NCI-H524 (cell line): ENCODE data around the gene SIPA1L3.
A peak's percentile ranks its signal among the peaks of the same experiment; 100 is the strongest.

Source experiments
- DNase-seq, 2 experiments: peaks; one replicate each; lab custom pipeline; 2025; lab: John Stamatoyannopoulos, UW

The SIPA1L3 gene

DNA sequence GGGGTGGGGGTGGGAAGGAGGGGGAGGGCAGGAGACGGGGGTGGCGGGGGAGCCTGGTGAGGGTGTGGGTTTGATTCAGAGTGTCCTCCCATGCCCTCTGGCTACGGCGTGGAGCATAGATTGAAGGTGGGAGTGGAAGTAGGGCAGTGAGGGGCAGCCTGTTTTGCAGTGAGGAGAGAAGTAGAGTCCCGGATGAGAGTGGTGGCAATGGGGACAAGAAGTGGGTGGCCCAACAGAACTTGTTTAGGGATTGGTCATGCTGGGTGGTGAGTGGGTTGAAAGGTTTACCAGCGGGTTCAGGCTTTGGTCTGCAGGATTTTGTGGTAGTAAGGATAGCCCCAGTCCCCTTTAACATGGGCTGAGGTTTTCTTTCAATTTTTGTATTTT lies 35.5 kb downstream of the SIPA1L3 start:
- no peak for DNase-seq

DNA sequence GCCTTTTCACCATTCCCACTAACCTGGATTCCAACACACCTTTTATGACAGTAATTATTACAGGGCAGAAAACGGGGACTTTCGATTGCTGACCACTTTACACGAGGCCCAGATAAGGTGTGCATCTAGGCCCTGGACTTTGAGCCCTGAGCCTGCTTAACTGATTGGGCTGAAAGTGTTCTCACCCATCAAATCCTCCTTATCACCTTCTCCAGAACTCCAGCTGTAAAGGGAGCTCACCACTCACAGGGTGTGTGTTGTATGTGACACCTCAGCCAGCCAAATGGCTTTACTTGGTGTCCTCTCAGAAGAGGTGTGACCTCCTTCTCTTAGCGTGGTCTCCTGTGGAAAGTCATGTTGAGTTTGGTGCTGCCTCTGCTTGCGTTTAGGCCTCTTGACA lies 36.5 kb downstream of the SIPA1L3 start:
- DNase-seq, result no peak

DNA sequence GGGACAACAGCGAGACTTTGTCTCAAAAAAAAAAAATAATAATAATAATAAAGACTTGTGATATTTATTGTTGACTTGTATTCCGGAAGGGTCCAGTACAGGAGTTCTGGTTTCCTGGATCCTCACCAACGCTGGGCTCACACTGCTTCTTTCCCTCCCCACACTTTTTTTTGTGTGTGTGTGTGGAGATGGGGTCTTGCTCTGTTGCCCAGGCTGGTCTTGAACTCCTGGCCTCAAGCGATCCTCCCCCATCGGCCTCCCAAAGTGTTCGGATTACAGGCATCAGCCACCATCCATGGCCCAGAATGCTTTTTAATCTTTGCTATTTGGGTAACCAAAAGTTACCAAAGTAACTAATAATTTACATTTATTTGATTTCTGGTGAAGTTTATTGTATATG lies 39.1 kb downstream of the SIPA1L3 start:
- DNase-seq, result no peak

DNA sequence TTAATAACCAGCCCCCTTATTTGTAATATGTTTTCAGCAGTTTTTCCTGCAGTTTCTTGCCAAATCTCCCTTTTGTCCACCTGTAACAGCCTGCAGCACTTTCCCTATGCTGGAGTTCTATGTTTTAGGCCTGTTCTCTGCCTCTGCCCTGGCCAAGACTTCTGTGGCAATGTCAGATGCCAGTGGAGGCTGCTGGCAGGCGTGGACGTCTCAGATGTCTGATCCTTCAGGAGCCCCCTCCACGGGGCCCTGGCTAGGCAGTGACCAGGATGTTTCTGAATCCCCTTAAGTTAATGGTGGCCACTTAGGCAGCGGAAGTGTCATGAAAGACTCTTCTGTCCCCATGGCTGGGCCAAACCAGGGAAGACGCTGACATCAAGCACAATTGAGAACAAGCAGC lies 40.8 kb downstream of the SIPA1L3 start:
- DNase-seq, result no peak

DNA sequence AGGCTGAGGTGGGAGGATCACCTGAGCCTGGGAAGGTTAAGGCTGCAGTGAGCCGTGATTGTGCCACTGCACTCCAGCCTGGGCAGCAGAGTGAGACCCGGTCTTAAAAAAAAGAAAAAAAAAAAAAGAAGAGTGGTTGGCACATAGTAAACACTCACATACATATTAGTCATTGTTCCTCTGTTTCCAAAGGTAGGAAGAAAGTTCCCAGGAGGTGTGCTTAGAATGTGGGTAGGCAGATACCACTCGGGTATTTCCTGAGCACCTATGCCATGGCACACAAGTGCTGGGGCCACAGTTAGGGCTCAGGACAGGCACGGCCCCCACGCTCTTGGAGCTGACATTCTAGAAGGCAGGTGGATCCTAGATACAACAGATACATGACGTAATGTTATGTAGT lies 41.4 kb downstream of the SIPA1L3 start:
- no peak for DNase-seq

DNA sequence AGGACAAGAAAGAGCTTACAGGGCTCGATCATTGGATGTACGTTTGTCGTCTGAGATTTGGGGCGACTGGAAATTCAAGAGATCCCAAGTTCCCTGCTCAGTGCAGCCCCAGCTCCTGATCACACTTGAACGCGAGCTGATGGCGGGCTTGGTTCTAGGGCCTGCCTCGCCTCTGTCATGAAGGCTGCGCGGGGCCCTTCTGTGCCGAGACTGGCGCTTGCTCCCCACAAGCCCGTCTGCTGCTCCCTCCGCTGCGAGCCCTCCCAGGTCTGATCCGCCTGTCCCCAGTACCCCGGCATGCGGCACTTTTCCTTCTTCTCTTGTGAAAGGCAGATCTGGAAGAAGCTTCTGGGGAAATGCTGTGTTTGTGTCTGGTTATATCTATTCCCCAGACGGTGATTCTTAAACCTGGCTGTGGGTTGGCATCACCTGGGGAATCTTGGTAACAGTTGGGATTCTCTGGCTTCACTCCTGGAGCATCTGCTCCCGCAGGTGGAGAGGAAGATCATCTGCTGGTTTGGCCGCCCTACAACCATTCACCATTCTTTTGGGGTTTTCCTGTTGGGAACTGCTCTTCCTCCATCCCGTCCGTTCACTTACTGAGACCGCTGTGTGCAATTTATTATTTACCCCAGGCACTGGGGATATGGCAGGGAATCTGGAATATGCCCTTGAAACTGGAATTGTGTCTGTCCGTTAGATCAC lies 43.6 kb downstream of the SIPA1L3 start:
- no peak for DNase-seq

DNA sequence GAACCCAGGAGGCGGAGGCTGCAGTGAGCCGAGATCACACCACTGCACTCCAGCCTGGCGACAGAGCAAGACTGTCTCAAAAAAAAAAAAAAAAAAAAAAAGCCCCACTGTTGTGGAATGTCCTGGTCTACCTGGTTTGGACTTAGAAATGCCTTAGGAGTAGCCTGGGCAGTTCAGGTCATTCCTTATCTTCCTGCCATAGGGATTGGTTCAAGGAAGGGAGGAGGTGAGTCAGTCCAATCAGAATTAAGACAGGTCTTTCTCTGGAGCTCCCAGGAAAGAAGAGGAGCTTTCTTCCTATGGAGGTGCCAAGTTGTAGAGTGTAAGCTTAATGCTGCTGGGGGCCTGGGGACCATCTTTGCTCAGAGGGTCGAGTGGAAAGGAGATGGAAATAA lies 44.8 kb downstream of the SIPA1L3 start:
- DNase-seq, result no peak

DNA sequence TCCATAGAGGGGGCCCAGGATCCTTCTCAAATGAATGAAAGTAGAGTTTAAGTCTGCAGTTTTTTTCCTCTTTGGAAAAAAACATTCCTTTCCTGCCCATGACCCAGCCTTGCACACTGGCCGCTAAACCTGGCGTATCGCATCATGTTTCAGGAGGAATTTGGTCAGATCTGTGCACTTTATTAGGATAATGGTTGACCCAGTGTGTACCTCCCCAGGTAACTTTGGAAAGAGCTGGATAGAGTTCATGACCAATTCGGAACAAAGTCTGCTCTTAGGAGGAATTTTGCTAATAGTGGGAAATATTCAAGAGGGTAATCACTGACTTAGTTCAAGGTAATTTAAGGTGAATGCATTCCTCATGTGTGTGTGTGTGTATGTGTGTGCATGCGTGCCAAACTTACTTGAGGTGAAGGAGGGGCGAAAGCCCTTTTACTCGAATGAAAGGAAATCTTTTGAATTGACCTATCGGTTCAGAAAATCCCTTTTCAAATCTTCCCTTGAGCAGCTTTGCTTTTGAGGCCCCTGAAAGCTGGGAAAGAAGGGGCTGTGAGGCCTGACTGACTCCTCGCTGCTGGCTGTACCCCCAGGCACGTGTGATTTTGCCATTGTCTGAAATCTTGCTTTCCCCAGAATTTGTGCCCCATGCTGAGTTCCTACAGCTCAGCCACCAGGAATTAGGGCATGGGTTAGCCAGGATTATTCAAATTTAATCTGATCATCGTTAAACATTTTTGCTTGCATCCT lies 46.3 kb downstream of the SIPA1L3 start:
- DNase-seq, result no peak

DNA sequence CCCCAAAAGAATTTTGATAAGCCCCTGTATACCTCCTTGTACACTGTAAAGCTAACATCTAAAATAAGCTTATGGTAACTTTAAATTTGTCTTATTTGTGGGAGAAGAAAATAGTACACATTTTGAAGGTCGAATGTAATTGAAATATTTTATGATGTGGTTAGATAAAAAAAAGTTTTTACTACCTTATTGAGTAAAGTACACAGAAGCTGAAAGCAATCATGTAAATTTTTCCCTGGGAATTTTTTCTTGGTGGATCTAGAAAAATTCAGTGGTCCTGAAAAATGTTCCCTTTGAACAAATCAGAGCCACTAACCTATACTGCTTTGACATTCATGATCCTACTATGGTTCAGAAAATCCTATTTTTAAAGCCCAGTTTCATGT lies 46.9 kb downstream of the SIPA1L3 start:
- DNase-seq, result no peak

DNA sequence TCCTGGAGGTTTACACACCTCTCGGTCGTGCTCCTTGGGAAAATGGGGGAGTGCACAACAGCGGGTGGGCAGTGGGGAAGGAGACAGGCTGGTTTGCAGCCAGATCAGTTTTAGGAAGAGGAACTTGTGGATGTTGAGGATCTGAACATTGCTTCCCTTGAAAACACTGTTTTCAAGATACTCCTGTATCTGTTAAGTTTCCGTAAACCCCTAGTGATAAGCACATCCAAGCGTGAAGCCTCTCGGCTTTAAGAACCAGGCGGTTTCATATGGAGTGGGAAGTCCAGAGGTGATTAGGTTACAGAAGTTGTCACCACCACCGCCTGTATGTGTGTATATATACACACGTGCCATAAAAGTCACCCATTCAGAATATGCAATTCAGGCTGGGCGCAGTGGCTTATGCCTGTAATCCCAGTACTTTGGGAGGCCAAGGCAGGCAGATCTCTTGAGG lies 47.4 kb downstream of the SIPA1L3 start:
- no peak for DNase-seq

DNA sequence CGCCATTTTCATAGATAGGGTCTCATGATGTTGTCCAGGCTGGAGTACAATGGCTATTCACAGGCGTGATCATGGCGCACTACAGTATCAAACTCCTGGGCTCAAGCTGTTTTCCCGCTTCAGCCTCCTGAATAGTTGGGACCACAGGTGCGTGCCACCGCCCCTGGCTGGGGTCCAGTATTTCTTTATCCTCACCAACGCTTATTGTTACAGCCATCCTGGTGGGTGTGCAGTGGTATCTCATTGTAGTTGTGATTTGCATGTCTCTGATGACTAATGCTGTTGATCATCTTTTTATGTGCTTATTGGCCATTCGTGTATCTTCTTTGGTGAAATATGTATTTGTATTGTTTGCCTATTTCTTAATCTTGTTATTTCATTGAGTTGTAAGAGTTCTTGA lies 49.0 kb downstream of the SIPA1L3 start:
- no peak for DNase-seq

DNA sequence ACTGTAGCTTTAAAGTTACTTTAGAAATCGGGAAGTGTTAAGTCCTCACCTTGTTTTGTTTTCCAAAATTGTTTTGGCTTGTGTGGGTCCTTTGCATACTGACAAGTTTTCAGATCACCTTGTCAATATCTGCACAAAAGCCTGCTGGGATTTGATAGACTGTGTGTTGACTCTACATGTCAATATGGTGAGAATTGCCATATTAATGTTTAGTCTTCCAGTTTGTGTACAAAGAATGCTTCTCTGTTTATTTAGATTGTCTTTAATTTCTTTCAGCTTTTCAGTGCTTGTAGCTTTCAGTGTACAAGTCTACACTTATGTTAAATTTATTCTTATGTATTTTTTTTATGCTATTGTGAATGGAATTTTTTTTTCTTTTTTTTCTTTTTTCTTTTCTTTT lies 50.2 kb downstream of the SIPA1L3 start:
- DNase-seq, result no peak

DNA sequence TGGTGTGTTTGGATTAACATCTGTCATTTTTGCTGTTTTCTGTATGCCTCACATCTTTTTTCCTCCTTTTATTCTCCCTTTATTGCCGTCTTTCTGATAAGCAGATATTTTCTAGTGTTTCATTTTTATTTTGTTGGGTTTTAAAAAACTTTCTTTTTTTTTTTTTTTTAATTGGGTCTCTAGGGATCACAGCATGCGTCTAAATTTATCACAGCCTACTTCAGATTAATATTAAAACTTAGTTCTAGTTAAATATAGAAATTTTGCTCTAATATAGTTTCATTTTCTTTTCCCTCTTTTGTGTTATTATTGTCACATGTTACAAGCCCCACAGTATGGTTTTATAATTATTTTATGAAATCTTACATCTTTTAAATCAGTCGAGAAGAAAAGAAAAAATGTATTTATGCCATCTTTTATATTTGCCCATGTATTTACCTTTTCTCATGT lies 52.7 kb downstream of the SIPA1L3 start:
- no peak for DNase-seq

DNA sequence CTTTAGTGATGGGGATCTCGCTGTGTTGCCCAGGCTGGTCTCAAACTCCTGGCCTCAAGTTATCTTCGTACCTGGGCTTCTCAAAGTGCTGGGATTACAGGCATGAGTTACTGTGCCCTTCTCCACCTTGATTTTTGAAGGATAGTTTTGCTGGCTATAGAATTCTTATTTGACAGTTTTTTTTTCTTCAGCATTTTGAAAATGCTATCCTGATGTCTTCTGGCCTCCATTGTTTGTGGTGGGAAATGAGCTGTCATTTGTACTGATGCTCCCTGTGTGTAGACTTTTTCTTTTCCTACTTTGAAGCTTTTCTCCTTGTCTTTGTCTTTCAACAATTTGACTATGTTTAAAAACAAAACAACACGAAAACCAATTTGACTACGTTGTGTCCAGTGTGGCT lies 54.2 kb downstream of the SIPA1L3 start:
- no peak for DNase-seq

DNA sequence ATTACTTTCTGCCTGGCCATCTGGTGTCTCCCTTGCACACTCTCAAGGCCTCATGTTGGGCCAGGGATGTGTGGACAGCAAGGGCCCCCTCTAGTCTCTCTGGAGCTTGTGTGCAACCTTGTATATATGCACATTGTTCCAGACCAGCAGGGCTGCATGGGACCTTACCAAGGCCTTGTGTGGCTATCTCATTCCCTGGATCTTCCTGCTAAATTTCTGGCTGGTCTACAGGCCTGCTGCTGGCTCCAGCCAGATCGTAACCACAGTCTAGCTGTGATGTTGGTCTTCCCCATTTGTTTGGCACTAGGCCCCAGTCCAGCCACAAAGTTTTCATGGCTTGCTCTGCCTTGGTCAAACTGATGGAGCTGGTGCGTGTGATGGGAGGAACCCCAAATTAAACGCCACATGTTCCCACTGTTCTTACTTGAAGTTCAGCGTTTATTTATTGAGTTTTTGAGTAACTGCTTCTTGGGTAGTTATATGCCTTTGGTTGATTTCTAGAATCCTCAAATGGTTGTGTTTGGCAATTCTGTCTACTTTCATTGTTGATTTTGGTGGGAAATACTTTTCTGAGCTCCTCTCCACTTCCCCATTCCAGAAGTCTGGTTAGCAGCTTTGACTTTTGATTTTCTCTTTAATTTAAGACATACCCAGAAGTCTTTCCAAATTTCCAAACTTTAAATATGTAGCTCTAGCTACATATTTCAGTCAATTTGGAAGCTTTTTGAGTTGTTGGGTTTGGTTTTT lies 56.4 kb downstream of the SIPA1L3 start:
- peak; percentile 60 to 82 for DNase-seq

DNA sequence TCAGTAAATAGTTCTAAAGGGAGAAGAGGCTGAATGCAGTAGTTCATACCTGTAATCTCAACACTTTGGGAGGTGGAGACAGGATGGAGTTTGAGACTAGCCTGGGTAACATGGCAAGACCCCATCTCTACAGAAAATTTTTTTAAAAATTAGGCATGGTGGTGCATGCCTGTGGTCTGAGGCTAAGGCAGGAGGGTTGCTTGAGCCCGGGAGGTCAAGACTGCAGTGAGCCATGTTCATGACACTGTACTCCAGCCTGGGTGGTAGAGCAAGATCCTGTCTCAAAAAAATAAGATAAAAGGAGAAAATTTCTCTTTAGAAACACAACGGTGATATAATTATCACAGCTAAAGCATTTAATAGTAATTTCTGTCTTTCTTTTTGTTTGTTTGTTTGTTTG lies 57.1 kb downstream of the SIPA1L3 start:
- DNase-seq, result no peak

DNA sequence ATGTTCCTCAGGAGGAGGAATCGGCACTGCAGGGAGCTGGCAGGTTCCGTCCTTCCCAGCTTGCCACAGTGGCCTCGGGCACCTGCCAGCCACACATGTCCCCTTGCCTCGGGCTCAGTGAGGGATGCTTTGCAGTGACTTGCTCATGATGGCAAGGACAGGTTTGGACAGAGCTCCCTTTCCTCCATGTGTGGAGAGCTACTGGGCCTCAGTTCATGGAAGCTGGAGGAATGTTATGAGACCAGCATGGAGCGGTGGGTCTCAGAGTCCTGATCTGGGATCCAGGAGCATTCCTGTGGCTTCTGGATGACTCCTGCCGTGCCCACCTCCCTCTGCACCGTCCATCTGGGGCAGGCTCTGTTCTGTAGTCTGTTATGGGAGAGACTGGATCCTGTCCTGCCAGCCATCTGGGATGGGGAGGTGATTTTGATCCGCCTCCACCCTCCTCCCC lies 59.2 kb downstream of the SIPA1L3 start:
- peak; percentile 55 to 68 for DNase-seq

DNA sequence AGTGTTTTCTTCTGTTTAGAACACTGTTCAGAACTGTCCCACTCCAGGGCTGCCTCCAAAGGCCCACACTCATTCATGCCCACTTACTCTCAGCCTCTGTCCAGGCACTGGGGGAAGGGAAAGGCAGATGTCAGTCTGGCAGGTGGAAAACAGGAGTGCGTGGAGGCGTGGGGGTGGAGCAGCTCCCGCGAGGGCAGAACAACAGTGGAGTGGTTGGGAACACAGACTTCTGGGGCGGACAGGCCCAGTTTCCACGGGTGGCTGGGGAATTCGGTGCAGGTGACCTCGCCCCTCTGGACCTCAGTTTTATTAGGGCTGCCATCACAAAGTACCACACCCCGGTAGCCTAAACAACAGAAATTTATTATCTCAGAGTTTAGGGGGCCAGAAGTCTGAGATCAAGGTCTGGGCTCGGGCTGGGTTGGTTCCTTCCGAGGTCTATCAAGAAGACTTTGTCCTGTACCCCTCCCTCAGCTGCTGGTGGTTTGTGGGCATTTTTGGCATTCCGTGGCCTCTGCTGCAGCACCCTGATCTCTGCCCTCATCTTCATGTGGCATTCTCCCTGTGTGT lies 59.7 kb downstream of the SIPA1L3 start:
- peak; percentile 63 to 68 for DNase-seq

DNA sequence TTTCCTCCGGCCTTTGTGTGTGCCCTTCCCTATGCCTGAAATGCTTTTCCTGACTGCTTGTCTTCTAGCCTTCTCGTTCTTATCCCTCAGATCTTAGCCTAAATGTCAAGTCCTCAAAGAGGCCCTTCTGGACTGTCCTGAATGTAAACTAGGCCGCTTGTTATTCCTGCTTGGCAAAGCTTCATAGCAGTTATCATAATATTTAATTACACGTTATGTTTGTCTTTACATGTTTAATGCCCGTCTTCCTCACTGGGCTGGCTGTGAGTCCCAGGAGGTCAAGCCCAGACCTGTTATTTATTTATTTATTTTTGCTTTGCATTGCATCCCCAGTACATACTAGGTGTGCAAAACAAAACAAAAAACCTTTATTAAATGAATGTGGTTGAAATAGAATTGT lies 62.7 kb downstream of the SIPA1L3 start:
- DNase-seq, result no peak

DNA sequence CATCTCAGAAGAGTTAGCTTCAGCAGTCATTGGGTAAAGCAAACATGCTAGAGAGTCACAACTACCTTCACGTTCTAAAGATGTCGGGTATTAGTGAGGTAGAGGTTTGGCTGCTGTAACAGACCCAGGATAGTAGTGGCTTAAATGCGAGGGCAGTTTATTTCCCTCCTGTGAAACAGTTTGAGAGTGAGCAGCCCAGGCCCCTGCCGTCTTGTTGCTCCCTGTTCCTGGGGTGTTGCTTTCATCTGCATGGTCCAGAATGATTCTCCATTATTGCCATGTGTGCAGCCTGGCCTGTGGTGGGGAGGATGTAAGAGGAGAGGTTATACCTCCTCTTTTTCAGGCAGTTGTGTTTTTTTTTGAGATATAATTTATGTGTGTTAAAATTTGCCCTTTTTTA lies 63.7 kb downstream of the SIPA1L3 start:
- DNase-seq, result no peak

DNA sequence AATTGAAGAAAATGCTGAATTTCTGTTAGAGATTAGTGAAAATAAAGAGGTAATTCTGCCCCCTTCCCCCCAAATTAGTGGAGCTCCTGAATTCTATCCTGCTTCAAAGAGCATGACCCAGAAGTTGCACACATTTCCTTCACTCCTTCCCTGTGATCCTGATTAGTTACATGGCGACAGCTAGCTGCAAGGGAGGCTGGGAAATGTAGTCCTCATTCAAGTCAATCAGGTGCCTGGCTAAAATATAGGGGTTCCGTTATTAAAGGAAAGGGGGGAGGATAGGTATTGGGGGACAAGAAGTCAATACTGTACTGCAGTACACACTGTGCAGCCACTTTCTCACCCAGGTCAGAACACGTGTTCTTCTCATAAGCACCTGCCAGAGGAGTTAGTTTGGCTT lies 65.8 kb downstream of the SIPA1L3 start:
- DNase-seq, result no peak

DNA sequence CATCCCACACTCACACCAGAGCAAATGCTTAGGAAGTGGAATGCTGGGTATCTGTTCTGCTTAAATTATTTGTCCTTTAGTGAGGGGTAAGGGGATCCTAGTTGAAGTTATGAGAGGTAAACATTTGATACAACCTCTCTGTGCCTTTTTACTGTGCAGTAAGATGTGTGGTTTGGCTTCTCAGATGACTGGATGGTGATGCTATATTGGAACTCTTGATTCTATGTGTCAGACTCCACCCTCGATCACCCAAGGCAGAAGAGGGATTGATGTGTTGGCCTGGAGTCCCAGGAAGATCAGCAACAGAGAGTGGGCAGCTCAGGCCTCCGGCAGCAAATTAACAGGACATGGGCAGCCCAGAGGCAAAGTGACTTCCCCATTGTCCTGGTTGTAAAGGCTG lies 66.7 kb downstream of the SIPA1L3 start:
- DNase-seq, result no peak

DNA sequence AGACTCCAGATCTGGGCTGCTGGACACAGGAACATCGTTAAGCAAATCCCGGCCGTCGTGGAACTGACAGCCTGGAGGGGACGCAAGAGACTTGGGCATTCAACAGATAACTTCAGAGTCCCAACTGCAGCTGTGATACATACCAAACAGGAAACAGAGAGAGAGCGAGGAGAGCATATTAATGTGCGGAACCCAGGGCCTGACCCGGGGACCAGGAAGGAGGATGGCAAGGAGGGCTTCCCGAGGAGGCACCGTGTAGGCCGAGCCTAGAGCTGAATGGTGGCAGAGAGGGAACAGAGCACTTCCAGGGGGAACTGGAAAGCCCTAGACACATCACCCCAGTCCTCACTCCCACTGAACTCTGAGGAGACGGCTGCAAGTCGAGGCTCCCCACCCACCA lies 68.1 kb downstream of the SIPA1L3 start:
- DNase-seq, result no peak
